ENCODE measurements around the gene PARD3B.

GRCh38 chr2:205407984-205408383 is 862.7 kb downstream of the PARD3B start:
- TF ChIP-seq CTCF (IDR thresholded peaks at IDR 0.05) (no peak), POLR2AphosphoS5 (IDR thresholded peaks at IDR 0.05) (no peak)

Data from prostate gland (tissue), 2 donors.